ENCODE measurements around the gene COL1A2.

DNA sequence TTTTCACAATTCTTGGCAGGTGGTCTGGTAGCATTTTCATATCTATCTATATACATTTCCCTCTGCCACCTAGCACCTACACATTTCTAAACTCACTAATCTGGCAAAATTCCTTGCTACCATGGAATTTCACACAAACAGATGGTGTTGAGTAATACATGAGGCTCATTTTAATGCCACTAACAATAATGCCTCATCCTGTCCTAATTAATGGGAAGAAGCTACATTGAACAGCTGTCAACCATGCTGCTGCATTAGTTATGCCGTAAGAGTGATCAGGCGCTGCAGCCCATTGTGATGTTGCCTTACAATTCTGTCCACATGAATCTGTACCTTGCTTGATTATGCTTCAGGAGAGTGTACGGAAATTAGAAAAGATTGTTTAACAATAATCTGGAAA, 23.2 kb downstream of the COL1A2 start:
- TF ChIP-seq, protein P1, sequence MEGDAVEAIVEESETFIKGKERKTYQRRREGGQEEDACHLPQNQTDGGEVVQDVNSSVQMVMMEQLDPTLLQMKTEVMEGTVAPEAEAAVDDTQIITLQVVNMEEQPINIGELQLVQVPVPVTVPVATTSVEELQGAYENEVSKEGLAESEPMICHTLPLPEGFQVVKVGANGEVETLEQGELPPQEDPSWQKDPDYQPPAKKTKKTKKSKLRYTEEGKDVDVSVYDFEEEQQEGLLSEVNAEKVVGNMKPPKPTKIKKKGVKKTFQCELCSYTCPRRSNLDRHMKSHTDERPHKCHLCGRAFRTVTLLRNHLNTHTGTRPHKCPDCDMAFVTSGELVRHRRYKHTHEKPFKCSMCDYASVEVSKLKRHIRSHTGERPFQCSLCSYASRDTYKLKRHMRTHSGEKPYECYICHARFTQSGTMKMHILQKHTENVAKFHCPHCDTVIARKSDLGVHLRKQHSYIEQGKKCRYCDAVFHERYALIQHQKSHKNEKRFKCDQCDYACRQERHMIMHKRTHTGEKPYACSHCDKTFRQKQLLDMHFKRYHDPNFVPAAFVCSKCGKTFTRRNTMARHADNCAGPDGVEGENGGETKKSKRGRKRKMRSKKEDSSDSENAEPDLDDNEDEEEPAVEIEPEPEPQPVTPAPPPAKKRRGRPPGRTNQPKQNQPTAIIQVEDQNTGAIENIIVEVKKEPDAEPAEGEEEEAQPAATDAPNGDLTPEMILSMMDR (IDR thresholded peaks at IDR 0.05) = no peak
- TF ChIP-seq POLR2AphosphoS5 (IDR thresholded peaks at IDR 0.05) = no peak
